HT-29 (cell line): ENCODE data around the gene ST3GAL6. TPM values are rescaled to one million over a fixed set of nuclear protein-coding genes. Genes with fewer than 3 reads are reported as not detected.

Experiments
- DNase-seq: peaks from one replicate; pipeline ENCODE4 v3.0.0-alpha.2; 2015; ENCODE audit warnings: low spot score
- total RNA-seq: library from RNA; depleted of rRNA; stranded (reverse); fragments of >200 nt; shearing (Covaris generic); gene quantifications from 2 replicates; pipeline ENCODE4 v1.2.3, GENCODE V29; 2014; rRNA removed

ST3GAL6 gene
- total RNA-seq, result 0.25 and 3.6 TPM in 2 replicates

DNA sequence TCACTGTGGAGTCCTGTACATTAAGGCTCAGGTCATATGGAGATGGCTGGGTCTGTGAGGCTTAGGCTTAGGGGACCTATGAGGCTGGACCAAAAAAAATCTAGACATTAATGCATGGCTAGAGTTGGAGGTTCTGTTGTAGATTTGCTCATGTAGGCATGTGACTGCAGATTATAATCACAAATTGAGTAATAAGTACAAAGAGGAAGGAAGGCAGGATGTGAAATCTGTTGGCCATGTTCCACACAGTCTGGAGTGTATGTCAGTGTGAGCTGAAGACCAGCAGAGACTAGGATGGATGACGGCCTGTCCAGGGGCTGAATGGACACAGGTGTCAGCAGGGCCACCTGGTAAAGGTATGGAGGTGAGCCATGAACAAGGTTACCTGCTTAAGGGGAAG is at the start of gene ST3GAL6:
TSS of gene ST3GAL6 (plus strand) at position 265 of the 400 bp plus-strand sequence. CDS start 5,101 bp downstream, outside the sequence.
- no peak for DNase-seq

DNA sequence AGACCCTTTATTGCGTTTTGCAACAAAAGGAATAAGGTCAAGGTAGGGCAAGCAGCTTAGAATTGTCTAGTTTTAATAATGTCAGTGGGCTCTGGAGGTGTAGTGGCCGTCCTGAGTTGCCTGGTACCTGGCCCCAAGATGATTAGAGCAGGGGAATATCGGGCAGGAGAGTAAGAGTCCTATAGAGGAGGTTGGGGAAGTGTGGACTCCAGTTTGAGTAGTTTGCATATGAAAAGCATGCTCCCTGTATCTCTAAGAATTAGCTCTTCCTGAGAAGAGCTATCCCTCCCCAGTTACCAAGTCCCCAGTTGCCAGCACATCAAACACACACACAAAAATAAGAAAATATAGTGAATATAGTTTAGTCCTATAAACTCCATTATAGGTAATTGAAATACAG is 49.2 kb upstream of the ST3GAL6 start:
- DNase-seq, result no peak

DNA sequence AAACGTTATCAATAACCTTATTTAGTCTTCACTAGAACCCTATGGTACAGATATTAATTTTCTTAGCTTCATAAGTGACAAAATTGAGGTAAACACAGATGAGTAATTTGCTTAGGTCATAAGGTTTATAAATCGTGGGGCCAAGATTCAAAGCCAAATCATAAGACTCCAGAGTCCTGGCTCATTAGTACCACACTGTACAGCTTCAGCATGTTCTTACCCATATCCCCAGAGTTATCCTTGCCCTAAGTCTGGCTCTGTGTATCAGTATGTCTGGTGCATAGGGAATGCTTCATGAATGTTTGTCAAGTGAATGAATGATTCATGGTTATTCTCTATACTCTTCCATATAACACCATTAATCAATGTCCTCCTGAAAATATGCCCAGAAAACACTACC is 45.6 kb upstream of the ST3GAL6 start:
- no peak for DNase-seq

GRCh38 chr3:98718730-98719129 is 44.4 kb upstream of the ST3GAL6 start:
- no peak for DNase-seq

GRCh38 chr3:98721776-98722175 is 41.4 kb upstream of the ST3GAL6 start:
- no peak for DNase-seq

DNA sequence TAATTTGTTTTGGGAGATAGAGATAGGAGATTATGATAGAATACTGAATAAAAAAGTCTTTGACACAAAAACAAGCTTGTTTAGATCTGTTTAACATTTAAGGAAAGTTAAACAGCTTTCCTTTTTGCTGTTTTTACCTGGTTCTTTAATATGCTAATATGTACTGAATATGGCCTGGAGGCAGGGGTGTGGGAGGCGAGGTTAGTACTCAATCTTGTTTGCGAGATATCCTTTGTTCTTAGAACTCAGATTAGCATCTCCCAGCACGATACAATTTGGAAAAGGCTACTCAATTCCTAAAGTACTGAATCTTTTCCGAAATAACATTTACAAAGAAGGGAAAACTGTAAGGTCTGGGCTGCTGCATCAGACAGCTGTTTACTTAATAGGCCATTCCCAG is 40.8 kb upstream of the ST3GAL6 start:
- DNase-seq, result no peak

- no peak for DNase-seq
Measured at GRCh38 chr3:98725352-98725751, 37.8 kb upstream of the ST3GAL6 start.

DNA sequence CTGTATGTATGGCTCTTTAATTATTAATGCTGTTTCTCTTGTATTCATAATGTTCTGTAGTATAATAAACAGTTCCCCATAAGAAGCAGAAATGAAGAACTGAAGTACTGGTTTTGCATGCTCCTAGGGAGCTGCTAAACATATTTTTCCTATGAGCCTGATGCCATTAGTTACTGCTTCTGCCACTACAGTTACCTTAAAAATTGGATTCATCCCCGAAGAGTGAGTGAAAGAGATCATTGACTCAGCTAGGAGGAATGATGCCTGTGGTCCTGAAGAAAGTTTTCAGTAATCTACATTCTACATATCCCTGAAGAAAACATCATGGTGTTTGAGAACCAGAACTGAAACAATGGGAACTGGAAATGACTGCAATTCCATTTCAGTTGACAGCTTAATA is 37.1 kb upstream of the ST3GAL6 start:
- no peak for DNase-seq

GRCh38 chr3:98727638-98728037 is 35.5 kb upstream of the ST3GAL6 start:
- DNase-seq, result no peak

DNA sequence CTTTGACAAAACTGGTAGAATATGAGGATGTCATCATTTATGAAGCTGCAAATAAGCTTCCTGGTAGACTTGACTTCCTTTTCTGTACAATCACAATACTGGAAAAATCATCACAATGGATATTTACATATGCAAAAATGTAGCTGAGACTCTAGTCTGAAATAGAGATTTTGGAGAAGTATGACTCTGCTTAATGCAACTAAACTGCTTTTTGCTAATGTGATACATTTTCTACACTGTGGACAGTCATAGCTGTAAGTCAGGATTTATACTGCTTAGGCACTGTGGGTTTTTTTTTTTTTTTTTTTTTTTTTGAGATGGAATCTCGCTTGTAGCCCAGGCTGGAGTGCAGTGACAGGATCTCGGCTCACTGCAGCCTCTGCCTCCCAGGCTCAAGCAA is 34.5 kb upstream of the ST3GAL6 start:
- DNase-seq, result no peak

DNA sequence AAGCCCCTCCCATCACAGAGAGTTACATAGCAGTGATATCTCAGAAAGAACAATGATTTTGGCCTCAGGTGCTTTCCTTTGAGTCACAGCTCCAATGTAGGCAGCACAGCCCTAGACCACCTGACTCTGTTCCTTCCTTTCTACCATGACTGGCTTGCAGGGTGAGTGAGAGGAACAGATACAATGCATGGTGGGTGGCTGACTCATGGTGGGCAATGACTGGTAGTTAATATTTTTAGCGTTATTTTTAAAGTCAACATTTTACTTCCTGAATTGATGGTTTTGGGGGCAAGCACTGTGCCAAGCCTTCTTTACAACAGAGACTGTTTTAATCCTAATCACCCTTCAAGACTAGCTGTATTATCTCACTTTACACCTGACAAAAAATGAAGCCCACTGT is 32.8 kb upstream of the ST3GAL6 start:
- no peak for DNase-seq

DNA sequence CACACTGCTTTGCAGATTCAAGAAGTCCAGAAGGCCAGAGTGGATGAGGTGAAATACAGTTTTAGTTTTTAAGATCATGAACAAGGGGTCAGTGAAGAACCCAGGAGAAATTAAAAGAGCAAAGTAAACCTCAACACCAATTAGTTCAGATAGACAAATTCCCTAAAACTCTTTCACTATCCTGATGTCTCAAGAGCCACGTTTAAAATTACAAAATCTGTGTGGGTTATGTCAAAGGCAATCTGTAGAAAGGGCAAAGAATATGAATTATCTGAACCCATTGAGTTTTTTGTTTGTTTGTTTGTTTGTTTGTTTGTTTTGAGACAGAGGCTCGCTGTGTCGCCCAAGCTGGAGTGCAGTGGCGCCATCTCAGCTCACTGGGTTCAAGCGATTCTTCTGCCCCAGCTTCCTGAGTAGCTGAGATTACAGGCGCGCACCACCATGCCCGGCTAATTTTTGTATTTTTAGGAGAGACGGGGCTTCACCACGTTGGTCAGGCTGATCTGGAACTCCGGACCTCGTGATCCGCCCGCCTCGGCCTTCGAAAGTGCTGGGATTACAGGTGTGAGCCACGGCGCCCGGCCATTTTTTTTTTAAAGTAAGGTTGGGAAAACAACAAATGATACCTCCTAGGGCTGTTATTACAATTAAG is 32.1 kb upstream of the ST3GAL6 start:
- no peak for DNase-seq

DNA sequence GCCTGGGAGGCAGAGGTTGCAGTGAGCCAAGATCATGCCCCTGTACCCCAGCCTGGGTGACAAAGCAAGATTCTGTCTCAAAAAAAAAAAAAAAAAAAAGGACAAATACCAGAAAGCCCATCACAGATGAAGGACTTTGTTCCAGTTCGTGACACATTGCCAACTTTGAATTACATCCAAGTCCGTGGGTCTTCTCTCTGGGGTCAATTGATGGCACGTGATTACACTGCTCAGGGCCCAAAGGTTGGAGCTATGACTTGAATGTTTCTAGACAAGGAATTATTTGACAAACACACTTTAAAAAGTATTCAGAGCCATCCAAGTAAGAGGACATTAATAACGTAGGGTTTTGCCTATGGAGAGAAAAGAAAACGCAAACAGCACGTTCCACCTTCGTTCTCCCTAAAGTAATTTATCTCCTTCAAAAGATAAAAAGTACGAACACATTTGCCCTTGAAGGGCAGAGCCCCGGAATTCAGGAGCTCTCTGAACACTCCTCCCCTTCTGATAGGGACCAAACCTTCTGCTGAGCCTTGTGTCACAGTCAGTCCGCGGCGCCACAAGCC is 31.3 kb upstream of the ST3GAL6 start:
- DNase-seq, result no peak

- no peak for DNase-seq
Measured at GRCh38 chr3:98732286-98733052, 30.7 kb upstream of the ST3GAL6 start.

DNA sequence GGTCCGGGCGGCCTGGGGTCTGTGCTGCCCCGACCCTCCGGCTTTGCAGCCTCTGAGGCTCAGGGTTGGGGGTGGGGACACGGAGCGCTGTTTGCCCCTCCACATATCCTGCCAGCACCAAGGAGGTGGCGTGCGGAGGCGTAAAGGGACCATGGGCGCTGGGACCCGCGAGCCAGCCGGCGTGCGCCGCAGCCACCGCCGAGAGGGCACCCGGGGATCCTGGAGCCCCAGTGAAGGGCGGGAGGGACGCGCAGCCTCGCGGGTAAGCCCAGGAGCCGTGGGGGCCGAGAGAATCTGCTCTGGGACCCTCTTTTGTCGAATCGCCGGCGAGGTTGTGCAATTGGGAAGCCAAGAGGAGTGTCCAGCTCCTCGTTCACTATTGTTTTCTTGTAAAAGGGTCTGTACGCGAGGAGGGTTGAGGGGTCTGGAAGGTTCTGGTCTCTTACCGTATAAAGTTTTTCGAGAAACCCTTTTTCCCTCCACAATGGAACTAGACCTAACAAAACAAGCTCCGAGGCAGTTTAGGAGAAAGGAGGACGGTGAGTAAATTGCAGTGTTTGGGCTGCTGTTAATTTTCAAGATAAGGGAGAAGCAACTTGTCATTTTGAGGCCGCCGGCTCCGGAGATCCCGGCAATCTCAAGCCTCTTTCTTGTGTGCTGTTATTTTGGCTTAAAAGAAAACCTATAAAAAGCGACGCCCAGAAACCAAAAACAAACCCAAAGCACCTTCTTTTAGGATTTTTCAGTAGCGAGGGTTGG is 29.9 kb upstream of the ST3GAL6 start:
- DNase-seq, result no peak

- no peak for DNase-seq
Measured at GRCh38 chr3:98733812-98734281, 29.3 kb upstream of the ST3GAL6 start.

- DNase-seq, result no peak
Measured at GRCh38 chr3:98734306-98734705, 28.8 kb upstream of the ST3GAL6 start.

DNA sequence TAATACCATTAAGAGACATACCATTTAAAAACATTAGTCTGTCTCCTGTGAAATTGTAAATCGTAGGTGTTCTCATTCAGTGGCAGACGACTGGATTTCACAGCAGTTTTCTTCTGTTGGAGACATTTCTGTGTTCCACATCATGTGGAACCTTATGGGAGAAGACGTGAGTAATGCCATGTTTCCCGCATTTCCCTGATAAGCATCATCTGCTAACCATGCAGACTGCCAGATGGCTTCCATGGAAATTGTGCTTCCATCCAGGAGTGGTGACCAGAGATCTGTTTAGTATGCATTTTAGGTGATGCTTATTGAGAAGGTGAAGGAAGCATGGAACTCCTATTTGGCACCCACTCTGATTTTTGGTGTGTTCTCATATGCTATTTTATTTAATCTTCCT is 28.4 kb upstream of the ST3GAL6 start:
- DNase-seq, result no peak

DNA sequence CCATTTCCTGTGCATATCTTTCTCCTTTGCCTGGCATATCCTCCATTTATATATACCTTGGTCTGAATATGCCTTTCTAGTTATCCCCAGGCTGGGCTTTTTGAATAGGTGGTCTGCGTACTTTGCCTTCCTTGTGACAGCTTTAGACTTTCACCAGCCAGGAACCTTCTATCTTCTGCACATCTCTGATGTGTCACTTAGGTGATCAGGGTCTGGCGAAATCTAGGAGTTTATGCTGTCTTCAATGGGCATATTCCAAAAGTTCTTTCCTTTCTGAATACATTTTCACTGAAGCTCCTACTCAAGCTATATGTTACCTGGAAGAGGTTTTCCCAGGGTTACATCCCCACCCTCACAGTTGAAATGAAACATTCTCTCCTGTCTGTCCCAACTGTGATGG is 27.8 kb upstream of the ST3GAL6 start:
- DNase-seq, result no peak

- no peak for DNase-seq
Measured at GRCh38 chr3:98735761-98736269, 27.3 kb upstream of the ST3GAL6 start.

- DNase-seq, result no peak
Measured at GRCh38 chr3:98737301-98737700, 25.8 kb upstream of the ST3GAL6 start.

DNA sequence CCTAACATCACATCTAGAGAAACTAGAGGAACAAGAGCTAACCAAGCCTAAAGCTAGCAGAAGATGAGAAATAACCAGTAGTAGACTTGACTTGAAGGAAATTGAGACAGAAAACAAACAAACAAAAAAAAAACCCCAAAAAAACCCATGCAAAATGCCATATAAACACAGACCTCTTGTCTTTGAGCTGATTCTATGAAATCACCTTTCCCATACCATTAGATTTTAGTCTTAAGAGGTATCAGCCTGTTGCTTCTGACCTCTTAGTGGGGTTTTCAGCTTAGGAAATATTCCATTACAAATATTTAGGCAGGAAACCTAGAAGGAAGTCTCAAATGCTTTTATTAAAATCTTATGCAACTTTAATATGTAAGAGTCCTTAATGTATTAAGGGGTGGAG is 23.9 kb upstream of the ST3GAL6 start:
- DNase-seq, result no peak
